T-cell (primary cell): ENCODE data around the gene SLC35B2. TPM values are rescaled to one million over a fixed set of nuclear protein-coding genes. Genes with fewer than 3 reads are reported as not detected.

Experiments used
- ATAC-seq, 4 experiments: fragments of 200-7000 bp in 3 of 4; fragments of 150-1000 bp in 1 of 4; cut with Tn5 transposase; replicated peaks in 1 of 4; 1 replicate in 3 of 4; 2 replicates in 1 of 4; pipeline ENCODE4 v1.10.0; 2021; ENCODE audit warnings: moderate library complexity in 3 of 4, mild to moderate bottlenecking in 2 of 4, moderate number of reproducible peaks in 1 of 4
- CTCF ChIA-PET, 2 donors: fragments of 300-600 bp; sonication (Branson Sonifier 250); formaldehyde crosslinking; loops; one replicate each; lab custom pipeline; 2022; ENCODE audit warnings: antibody characterized with exemption in 2 of 2; lab: Charles Lee
- POLR2A ChIA-PET, 2 donors: fragments of 300-600 bp; sonication (Branson Sonifier 250); formaldehyde crosslinking; loops; one replicate each; lab custom pipeline; 2022; ENCODE audit warnings: antibody characterized with exemption in 2 of 2; lab: Charles Lee
- DNase-seq, 35 experiments: peaks; one replicate each; pipeline versions ENCODE4 v3.0.0 to v3.0.0-alpha.2; 2013 to 2023
- H3K27ac ChIP-seq: one replicate; pipeline ENCODE4 v1.5.1; 2013; ENCODE audit warnings: low read length
- H3K27me3 ChIP-seq, 2 experiments: replicated peaks in 1 of 2; 1 replicate in 1 of 2; 2 replicates in 1 of 2; pipeline versions ENCODE4 v1.6.1 to v1.7.0; 2013; ENCODE audit warnings: low read length in 1 of 2, mixed read lengths in 1 of 2; ENCODE audit not compliant: control insufficient read depth in 2 of 2, insufficient read depth in 2 of 2; ENCODE audit errors: extremely low read depth in 1 of 2
- H3K36me3 ChIP-seq, 2 donors: 1 replicate in 1 of 2; 2 replicates in 1 of 2; pipeline versions ENCODE4 v1.6.1 to v1.7.0; 2013; ENCODE audit warnings: low read length in 1 of 2; ENCODE audit not compliant: control insufficient read depth in 2 of 2, insufficient read depth in 1 of 2; ENCODE audit errors: extremely low read depth in 1 of 2
- H3K4me1 ChIP-seq, 2 experiments: 1 replicate in 1 of 2; 2 replicates in 1 of 2; pipeline versions ENCODE4 v1.6.1 to v1.7.0; 2013; ENCODE audit warnings: low read length in 2 of 2, mixed read lengths in 1 of 2; ENCODE audit not compliant: insufficient read depth in 2 of 2, control insufficient read depth in 1 of 2; ENCODE audit errors: extremely low read depth in 1 of 2
- H3K4me3 ChIP-seq, 2 donors: 1 replicate in 1 of 2; 2 replicates in 1 of 2; pipeline versions ENCODE4 v1.5.1 to v1.7.0; 2013; ENCODE audit warnings: mild to moderate bottlenecking in 2 of 2, low read length in 1 of 2, moderate library complexity in 1 of 2; ENCODE audit not compliant: control insufficient read depth in 1 of 2; ENCODE audit errors: extremely low read depth in 1 of 2
- H3K9me3 ChIP-seq: 2 replicates; pipeline ENCODE4 v1.7.0; 2013
- H3K27ac Mint-ChIP-seq, 2 donors: one replicate each; pipeline ENCODE4 v1.8.0; 2020 to 2021; ENCODE audit warnings: mild to moderate bottlenecking in 2 of 2, mixed read lengths in 2 of 2
- H3K27me3 Mint-ChIP-seq, 2 donors: one replicate each; pipeline ENCODE4 v1.8.0; 2021 to 2022; ENCODE audit warnings: mixed read lengths in 2 of 2
- H3K36me3 Mint-ChIP-seq: one replicate; pipeline ENCODE4 v1.8.0; 2021; ENCODE audit warnings: mixed read lengths
- H3K4me1 Mint-ChIP-seq, 3 donors: one replicate each; pipeline ENCODE4 v1.8.0; 2020 to 2022; ENCODE audit warnings: mixed read lengths in 3 of 3, mild to moderate bottlenecking in 1 of 3
- H3K4me3 Mint-ChIP-seq, 3 donors: one replicate each; pipeline ENCODE4 v1.8.0; 2020 to 2022; ENCODE audit warnings: mild to moderate bottlenecking in 3 of 3, mixed read lengths in 3 of 3, moderate library complexity in 3 of 3
- H3K9me3 Mint-ChIP-seq, 3 donors: one replicate each; pipeline ENCODE4 v1.8.0; 2020 to 2022; ENCODE audit warnings: mixed read lengths in 3 of 3
- WGBS: methylation state at CpG from one replicate; pipeline ENCODE4 v1.1.5; 2013; ENCODE audit warnings: missing lambda C conversion rate; ENCODE audit not compliant: insufficient coverage; 5-methylcytosine and 5-hydroxymethylcytosine counted together
- total RNA-seq, 35 experiments: library from RNA in 6 of 35; stranded (reverse) in 6 of 35; fragments of 120-200 nt in 1 of 35; gene quantifications; one replicate each; pipeline versions ENCODE4 v1.2.1 to v1.2.4 and lab custom pipeline; 2013 to 2026

The SLC35B2 gene
- total RNA-seq, 5 donors from 2014 or later (not counting 1 experiment from before 2014, with no cell fraction given): 14.6 to 21.8 (median 20.3) TPM

GRCh38 chr6:44249082-44249748, 8.1 kb downstream of the SLC35B2 start:
- H3K27me3 Mint-ChIP-seq: no peaks in the 10 kb centered on the region
- ChIA-PET CTCF (interaction anchor here (0.8 to 1.0 kb wide), 2 partner anchors 13 to 19 kb away, joined by 3 read pairs; no protein-coding TSS in a partner anchor), POLR2A (no interaction called here)
- no peaks in the 10 kb centered on the region for H3K9me3 Mint-ChIP-seq
- peaks cover 62 to 72% (median 63%) of the 10 kb centered on the region in 3 donors for H3K4me1 Mint-ChIP-seq
- Histone ChIP-seq H3K4me3 (peak overlapping the region in 1 of 2 donors; percentile 35), H3K4me1 (peaks cover 9 to 31% of the 10 kb centered on the region in 2 experiments), H3K36me3 (peaks cover 9 to 59% of the 10 kb centered on the region in 2 donors), H3K27me3 (no peaks in the 10 kb centered on the region), H3K9me3 (no peaks in the 10 kb centered on the region), H3K27ac (peak overlapping the region; percentile 10)
- peak overlapping the region; percentile 98 to 99 for H3K27ac Mint-ChIP-seq
- no peak for ATAC-seq
- peak overlapping the region; percentile 94 to 99 (median 98) for H3K4me3 Mint-ChIP-seq
- WGBS: 54% methylated on average over 6 of the region's 9 CpGs
- peaks cover 56% of the 10 kb centered on the region for H3K36me3 Mint-ChIP-seq
- no peak for DNase-seq

GRCh38 chr6:44248579-44248978, 8.7 kb downstream of the SLC35B2 start:
- peaks cover 58 to 69% (median 59%) of the 10 kb centered on the region in 3 donors for H3K4me1 Mint-ChIP-seq
- H3K9me3 Mint-ChIP-seq: no peaks in the 10 kb centered on the region
- H3K27me3 Mint-ChIP-seq: no peaks in the 10 kb centered on the region
- WGBS: no CpG with 5 or more reads among the region's 1 CpG
- H3K27ac Mint-ChIP-seq: peak overlapping the region; percentile 98 to 99
- ChIA-PET POLR2A (interaction anchor here (1.3 to 2.3 kb wide), 2 partner anchors 8 kb away, joined by 7 to 28 read pairs; partner anchors contain the start of gene SLC35B2 (in 2 of the 2)), CTCF (interaction anchor here in 1 of 2 donors (1.0 to 1.4 kb wide), 3 partner anchors 8 to 16 kb away, joined by 5 to 6 read pairs (median 6); partner anchors contain the start of gene SLC35B2)
- Histone ChIP-seq H3K4me1 (peaks cover 9 to 29% of the 10 kb centered on the region in 2 experiments), H3K4me3 (peak overlapping the region; percentile 35 to 69), H3K36me3 (peaks cover 8 to 53% of the 10 kb centered on the region in 2 donors), H3K9me3 (no peaks in the 10 kb centered on the region), H3K27me3 (no peaks in the 10 kb centered on the region), H3K27ac (peak overlapping the region; percentile 95)
- H3K4me3 Mint-ChIP-seq: peak overlapping the region; percentile 94 to 99 (median 98)
- DNase-seq: no peak
- no peak for ATAC-seq
- peaks cover 53% of the 10 kb centered on the region for H3K36me3 Mint-ChIP-seq

- Histone ChIP-seq H3K9me3 (no peaks in the 10 kb centered on the region), H3K4me1 (peaks cover 9 to 26% of the 10 kb centered on the region in 2 experiments), H3K27ac (peak overlapping the region; percentile 95), H3K4me3 (peak overlapping the region; percentile 69 to 99), H3K36me3 (peaks cover 8 to 44% of the 10 kb centered on the region in 2 donors), H3K27me3 (no peaks in the 10 kb centered on the region)
- H3K9me3 Mint-ChIP-seq: no peaks in the 10 kb centered on the region
- under 1% methylated on average over 42 of the region's 52 CpGs for WGBS
- peaks cover 43% of the 10 kb centered on the region for H3K36me3 Mint-ChIP-seq
- H3K4me3 Mint-ChIP-seq: peak overlapping the region; percentile 94 to 99 (median 98)
- ATAC-seq (peak; percentile 53 to 70 (median 65)), DNase-seq (peak; percentile 72 to 91 (median 84))
- no peaks in the 10 kb centered on the region for H3K27me3 Mint-ChIP-seq
- POLR2A ChIA-PET: interaction anchor here (0.6 to 2.3 kb wide), 8 partner anchors 9 to 1318 kb away, joined by 3 to 28 read pairs (median 6); partner anchors contain the start of genes SLC35B2 (in 2 of the 2), CNPY3 (in 1 of the 2) and MYMX (in 1 of the 2)
- peaks cover 50 to 60% (median 50%) of the 10 kb centered on the region in 3 donors for H3K4me1 Mint-ChIP-seq
- CTCF ChIA-PET: interaction anchor here (0.6 to 2.4 kb wide), 8 partner anchors 9 to 718 kb away, joined by 3 to 9 read pairs (median 6); partner anchors contain the start of genes SLC29A1 (in 1 of the 2) and SLC35B2 (in 1 of the 2)
- peak overlapping the region; percentile 98 to 99 for H3K27ac Mint-ChIP-seq
These were observed 9.7 kb downstream of the SLC35B2 start for GRCh38 chr6:44247338-44248302.

- Histone ChIP-seq H3K4me3 (peak within 1 kb of the TSS; percentile 69 to 99), H3K27ac (peak within 1 kb of the TSS; percentile 95), H3K9me3 (no peaks in the 10 kb centered on the region), H3K4me1 (peaks cover 9 to 26% of the 10 kb centered on the region in 2 experiments), H3K27me3 (no peaks in the 10 kb centered on the region), H3K36me3 (peaks cover 5 to 36% of the 10 kb centered on the region in 2 donors)
- 0% methylated on average over 11 of the region's 34 CpGs for WGBS
- peak within 1 kb of the TSS; percentile 94 to 99 (median 98) for H3K4me3 Mint-ChIP-seq
- CTCF ChIA-PET: interaction anchor here (0.6 to 2.4 kb wide), 7 partner anchors 9 to 717 kb away, joined by 3 to 9 read pairs (median 4); partner anchors contain the start of genes SLC29A1 (in 1 of the 2) and SLC35B2 (in 1 of the 2)
- peak; percentile 86 to 98 (median 95) for DNase-seq
- no peaks in the 10 kb centered on the region for H3K27me3 Mint-ChIP-seq
- H3K27ac Mint-ChIP-seq: peak within 1 kb of the TSS; percentile 98 to 99
- peak; percentile 78 to 83 (median 81) for ATAC-seq
- H3K9me3 Mint-ChIP-seq: no peaks in the 10 kb centered on the region
- H3K36me3 Mint-ChIP-seq: peaks cover 36% of the 10 kb centered on the region
- H3K4me1 Mint-ChIP-seq: peaks cover 44 to 54% (median 45%) of the 10 kb centered on the region in 3 donors
- POLR2A ChIA-PET: interaction anchor here (0.5 to 2.3 kb wide), 8 partner anchors 9 to 1318 kb away, joined by 3 to 28 read pairs (median 6); partner anchors contain the start of genes CNPY3 (in 1 of the 2), MYMX (in 1 of the 2), SLC35B2 (in 1 of the 2) and VEGFA (in 1 of the 2)
These were observed 10.5 kb downstream of the SLC35B2 start, which contains the start of gene HSP90AB1 for GRCh38 chr6:44246663-44247337. Gene HSP90AB1 (plus strand): TSS chr6:44247101. CDS start chr6:44248630, 1,529 bp downstream.

GRCh38 chr6:44245912-44246662, 11.2 kb downstream of the SLC35B2 start:
- Histone ChIP-seq H3K4me1 (peaks cover 9 to 26% of the 10 kb centered on the region in 2 experiments), H3K36me3 (peaks cover 5 to 29% of the 10 kb centered on the region in 2 donors), H3K27me3 (no peaks in the 10 kb centered on the region), H3K27ac (peak overlapping the region; percentile 95), H3K9me3 (no peaks in the 10 kb centered on the region), H3K4me3 (peak overlapping the region; percentile 69 to 99)
- DNase-seq: peak; percentile 46 to 88 (median 67)
- peak overlapping the region; percentile 94 to 99 (median 98) for H3K4me3 Mint-ChIP-seq
- CTCF ChIA-PET: interaction anchor here (0.6 to 2.4 kb wide), 5 partner anchors 8 to 143 kb away, joined by 3 to 9 read pairs (median 5); partner anchors contain the start of genes SLC29A1 (in 1 of the 2) and SLC35B2 (in 1 of the 2)
- peaks cover 37 to 48% (median 39%) of the 10 kb centered on the region in 3 donors for H3K4me1 Mint-ChIP-seq
- H3K27ac Mint-ChIP-seq: peak overlapping the region; percentile 98 to 99
- peak; percentile 51 to 55 (median 54) for ATAC-seq
- H3K27me3 Mint-ChIP-seq: no peaks in the 10 kb centered on the region
- 4% methylated on average over 34 of the region's 62 CpGs for WGBS
- H3K9me3 Mint-ChIP-seq: no peaks in the 10 kb centered on the region
- POLR2A ChIA-PET: interaction anchor here (0.5 to 2.3 kb wide), 6 partner anchors 9 to 1317 kb away, joined by 3 to 28 read pairs (median 6); partner anchors contain the start of genes CNPY3 (in 1 of the 2), SLC35B2 (in 1 of the 2) and VEGFA (in 1 of the 2)
- H3K36me3 Mint-ChIP-seq: peaks cover 29% of the 10 kb centered on the region
